ENCODE data around the gene MYH10.

DNA sequence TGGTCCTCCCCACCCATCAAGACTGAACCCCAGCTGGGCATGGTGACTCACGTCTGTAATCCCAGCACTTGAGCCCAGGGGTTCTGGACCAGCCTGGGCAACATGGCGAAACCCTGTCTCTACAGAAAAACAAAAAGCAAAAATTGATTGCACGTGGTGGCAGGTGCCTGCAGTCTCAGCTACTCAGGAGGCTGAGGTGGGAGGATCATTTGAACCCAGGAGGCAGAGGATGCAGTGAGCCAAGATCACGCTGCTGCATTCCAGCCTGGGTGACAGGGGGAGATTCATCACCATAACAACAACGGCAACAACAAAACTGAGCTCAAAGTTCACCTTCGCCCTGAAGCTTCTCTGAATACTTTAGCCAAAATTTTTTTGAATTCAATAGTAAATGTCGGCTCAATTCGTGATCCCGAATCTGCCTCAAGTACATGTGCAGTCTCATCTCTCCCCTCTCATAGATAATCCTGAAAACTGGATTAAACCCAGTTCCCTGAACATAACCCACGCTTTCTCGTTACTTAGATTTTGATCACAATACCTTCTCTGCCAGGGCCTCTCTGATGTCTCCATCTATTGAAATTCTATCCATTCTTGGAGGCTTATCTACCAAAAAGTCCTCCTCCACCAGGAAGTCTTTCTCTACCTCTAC lies 13.5 kb upstream of the MYH10 start:
- TF ChIP-seq POLR2AphosphoS5 (IDR thresholded peaks at IDR 0.05; ENCODE audit: borderline replicate concordance, low read depth, low read length), result no peak
- TF ChIP-seq EZH2 (IDR thresholded peaks at IDR 0.05), result no peak
